HepG2 (cell line): Measurements from ENCODE around the gene MCM3. TPM values are rescaled to one million over a fixed set of nuclear protein-coding genes. Genes with fewer than 3 reads are reported as not detected.

ENCODE experiments used
- ATAC-seq: fragments of 200-7000 bp; cut with Tn5 transposase; 3 replicates; pipeline ENCODE4 v1.9.1; 2020; ENCODE audit warnings: mild to moderate bottlenecking, moderate library complexity
- BruUV-seq: library from RNA; stranded (reverse); fragments of 400-500 nt; replicated peaks from 2 replicates; lab custom pipeline; 2021; lab: Mats Ljungman, UMichigan
- CTCF ChIA-PET: fragments of 300-600 bp; formaldehyde crosslinking; extraction: SDS; loops from one replicate; lab custom pipeline; 2021; ENCODE audit warnings: low total read pairs, inconsistent platforms, low intra/inter-chr PET ratio; lab: Yijun Ruan, JAX
- POLR2A ChIA-PET: fragments of 350-600 bp; sonication (Branson Sonifier 250); formaldehyde crosslinking; loops from one replicate; lab custom pipeline; 2020; ENCODE audit warnings: antibody characterized with exemption, inconsistent platforms; lab: Yijun Ruan, JAX
- DNase-seq: peaks from one replicate; pipeline ENCODE4 v3.0.0-alpha.2; 2015; ENCODE audit warnings: low spot score
- FAIRE-seq: peaks from 3 replicates; lab custom pipeline; 2011; peaks lifted over from hg19 to GRCh38; lab: Jason Lieb, UNC
- H2AFZ ChIP-seq: one replicate; pipeline ENCODE4 v1.6.1; 2011; ENCODE audit warnings: low read length, inconsistent platforms
- H3K27ac ChIP-seq: fragments of 300-600 bp; 3 replicates; pipeline ENCODE4 v1.8.0; 2011; ENCODE audit warnings: mixed run types, mild to moderate bottlenecking, mixed read lengths, low read length, inconsistent platforms; ENCODE audit not compliant: insufficient read depth; ENCODE audit errors: extremely low read length
- H3K27me3 ChIP-seq, 2 experiments: fragments of 200-600 bp in 1 of 2; 2 replicates in 1 of 2; 3 replicates in 1 of 2; pipeline versions ENCODE4 v1.6.0 to v1.8.0; 2011; ENCODE audit warnings: low read length in 2 of 2, mild to moderate bottlenecking in 2 of 2, moderate library complexity in 2 of 2, inconsistent platforms in 1 of 2; ENCODE audit not compliant: insufficient read depth in 2 of 2, control insufficient read depth in 1 of 2
- H3K36me3 ChIP-seq, 2 experiments: fragments of 200-600 bp in 1 of 2; replicated peaks in 1 of 2; 2 replicates in 1 of 2; 3 replicates in 1 of 2; pipeline versions ENCODE4 v1.5.1 to v1.8.0; 2011; ENCODE audit warnings: low read length in 2 of 2, inconsistent platforms in 1 of 2; ENCODE audit not compliant: insufficient read depth in 2 of 2, control insufficient read depth in 1 of 2
- H3K4me1 ChIP-seq: 2 replicates; pipeline ENCODE4 v1.5.1; 2012; ENCODE audit warnings: low read length, inconsistent platforms; ENCODE audit not compliant: insufficient read depth
- H3K4me2 ChIP-seq: 2 replicates; pipeline ENCODE4 v1.6.0; 2011; ENCODE audit warnings: low read depth, low read length, inconsistent platforms
- H3K4me3 ChIP-seq, 3 experiments: fragments of 200-600 bp in 1 of 3; sonication (generic), shearing (Covaris generic) in 1 of 3; replicated peaks in 1 of 3; 2 replicates each; pipeline ENCODE4 v1.5.1; 2011 to 2016; ENCODE audit warnings: low read length in 3 of 3, inconsistent platforms in 2 of 3, low read depth in 2 of 3, mild to moderate bottlenecking in 2 of 3, control low read depth in 1 of 3, mixed read lengths in 1 of 3; ENCODE audit not compliant: insufficient read depth in 1 of 3
- H3K79me2 ChIP-seq: one replicate; pipeline ENCODE4 v1.6.1; 2011; ENCODE audit warnings: low read length, inconsistent platforms; ENCODE audit not compliant: insufficient read depth
- H3K9ac ChIP-seq: 2 replicates; pipeline ENCODE4 v1.6.0; 2011; ENCODE audit warnings: mild to moderate bottlenecking, low read depth, low read length, inconsistent platforms; ENCODE audit not compliant: insufficient read depth
- H3K9me3 ChIP-seq: 2 replicates; pipeline ENCODE4 v1.5.1; 2012; ENCODE audit warnings: mild to moderate bottlenecking, low read length
- H4K20me1 ChIP-seq: 2 replicates; pipeline ENCODE4 v1.6.0; 2011; ENCODE audit warnings: inconsistent platforms, mild to moderate bottlenecking, low read length, moderate library complexity; ENCODE audit not compliant: insufficient read depth
- LCORL ChIP-seq, 2 experiments: fragments of 450-650 bp in 1 of 2; sonication (generic) in 1 of 2; formaldehyde crosslinking in 1 of 2; IDR thresholded peaks; 2 replicates each; pipeline versions ENCODE4 v1.5.0 to v1.6.1; 2017 to 2020; ENCODE audit warnings: antibody characterized with exemption in 1 of 2, missing genetic modification reagents in 1 of 2
- WGBS: methylation state at CpG from one replicate; pipeline ENCODE4 v1.1.6; 2017; ENCODE audit warnings: low lambda C conversion rate; 5-methylcytosine and 5-hydroxymethylcytosine counted together
- in situ Hi-C: cut with HindIII; loops from 2 replicates; pipeline ENCODE4 v1.10.0; 2017; ENCODE audit warnings: low pct_unique_long_range_greater_than_20kb; ENCODE audit not compliant: extremely low pct_ligation_motif_present
- intact Hi-C: fragments of 100-400 bp; cut with micrococcal nuclease; formaldehyde crosslinking; loops from one replicate; pipeline ENCODE4 v1.10.0; 2022; ENCODE audit not compliant: unreplicated experiment
- polyA plus RNA-seq, 8 experiments: library from polyadenylated mRNA; depleted of rRNA in 3 of 8; stranded (reverse) in 7 of 8; unstranded in 1 of 8; fragments of >200 nt; fragmentation: Illumina TruSeq in 4 of 8; extraction: Trizol in 4 of 8; gene quantifications; 2 replicates each; pipeline versions ENCODE4 v1.2.1 to v1.2.3, GENCODE V29; 2011 to 2016; ENCODE audit warnings: low read depth in 4 of 8, missing spikeins in 1 of 8, mixed read lengths in 1 of 8; ENCODE audit not compliant: insufficient read depth in 1 of 8
- total RNA-seq, 5 experiments: library from RNA; depleted of rRNA; stranded (reverse); fragments of >200 nt; fragmentation: Illumina TruSeq; extraction: Trizol; gene quantifications; 2 replicates each; pipeline ENCODE4 v1.2.3, GENCODE V29; 2016; ENCODE audit warnings: low read depth in 1 of 5
- TF ChIP-seq, protein P1 (sequence below): IDR thresholded peaks from 2 replicates; pipeline ENCODE4 v1.6.1; 2012; ENCODE audit warnings: low read length, improper control_type of control experiment

The MCM3 gene
- total and polyA plus RNA-seq, 2 of the 13 experiments (the other 11 are each of a cell fraction or from before 2014, with no cell fraction given), result 164 to 288 TPM

DNA sequence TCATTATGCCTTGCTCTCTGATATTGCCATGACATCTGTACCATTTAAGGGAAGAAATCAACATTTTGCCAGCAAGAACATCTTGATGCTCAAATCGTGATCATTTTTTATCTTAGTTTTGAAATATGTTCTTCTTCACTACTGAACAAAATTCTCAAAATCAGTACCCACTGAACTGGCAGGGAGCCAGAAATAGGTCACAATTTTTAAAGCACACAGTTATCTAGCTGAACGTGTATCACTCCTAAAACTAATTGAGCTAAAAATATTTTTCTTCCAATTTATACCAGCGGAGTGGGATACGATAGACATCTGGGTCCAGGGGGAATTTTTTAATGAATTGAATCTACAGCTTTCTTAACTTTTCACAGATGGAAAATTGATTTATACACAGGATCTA, 51.5 kb downstream of the MCM3 start:
- CTCF ChIA-PET, result interaction anchor here (1.8 to 3.1 kb wide), 2 partner anchors 31 to 70 kb away, joined by 4 to 17 read pairs; no protein-coding TSS in a partner anchor
- Histone ChIP-seq H3K9ac (no peak overlapping the region), H4K20me1 (no peaks in the 10 kb centered on the region), H3K4me1 (peaks cover 10% of the 10 kb centered on the region), H3K9me3 (no peaks in the 10 kb centered on the region), H3K27ac (no peak overlapping the region), H2AFZ (no peak overlapping the region), H3K79me2 (no peaks in the 10 kb centered on the region), H3K4me2 (no peak overlapping the region), H3K4me3 (no peak overlapping the region), H3K36me3 (no peaks in the 10 kb centered on the region), H3K27me3 (peaks cover 0 to 27% of the 10 kb centered on the region in 2 experiments; a peak in 2 of 5 replicates)
- ATAC-seq, result no peak
- intact Hi-C loops (no loop called here), in situ Hi-C loops (loop anchor here (10.0 kb wide), 1 partner anchor 68 kb away; no protein-coding TSS in a partner anchor)
- POLR2A ChIA-PET, result no interaction called here
- peak; percentile 29; the same call in 1 of the 2 replicates for TF ChIP-seq LCORL (IDR thresholded peaks at IDR 0.05)
- TF ChIP-seq LCORL (CRISPR knock-in tag; IDR thresholded peaks at IDR 0.05), result no peak
- TF ChIP-seq, protein P1, sequence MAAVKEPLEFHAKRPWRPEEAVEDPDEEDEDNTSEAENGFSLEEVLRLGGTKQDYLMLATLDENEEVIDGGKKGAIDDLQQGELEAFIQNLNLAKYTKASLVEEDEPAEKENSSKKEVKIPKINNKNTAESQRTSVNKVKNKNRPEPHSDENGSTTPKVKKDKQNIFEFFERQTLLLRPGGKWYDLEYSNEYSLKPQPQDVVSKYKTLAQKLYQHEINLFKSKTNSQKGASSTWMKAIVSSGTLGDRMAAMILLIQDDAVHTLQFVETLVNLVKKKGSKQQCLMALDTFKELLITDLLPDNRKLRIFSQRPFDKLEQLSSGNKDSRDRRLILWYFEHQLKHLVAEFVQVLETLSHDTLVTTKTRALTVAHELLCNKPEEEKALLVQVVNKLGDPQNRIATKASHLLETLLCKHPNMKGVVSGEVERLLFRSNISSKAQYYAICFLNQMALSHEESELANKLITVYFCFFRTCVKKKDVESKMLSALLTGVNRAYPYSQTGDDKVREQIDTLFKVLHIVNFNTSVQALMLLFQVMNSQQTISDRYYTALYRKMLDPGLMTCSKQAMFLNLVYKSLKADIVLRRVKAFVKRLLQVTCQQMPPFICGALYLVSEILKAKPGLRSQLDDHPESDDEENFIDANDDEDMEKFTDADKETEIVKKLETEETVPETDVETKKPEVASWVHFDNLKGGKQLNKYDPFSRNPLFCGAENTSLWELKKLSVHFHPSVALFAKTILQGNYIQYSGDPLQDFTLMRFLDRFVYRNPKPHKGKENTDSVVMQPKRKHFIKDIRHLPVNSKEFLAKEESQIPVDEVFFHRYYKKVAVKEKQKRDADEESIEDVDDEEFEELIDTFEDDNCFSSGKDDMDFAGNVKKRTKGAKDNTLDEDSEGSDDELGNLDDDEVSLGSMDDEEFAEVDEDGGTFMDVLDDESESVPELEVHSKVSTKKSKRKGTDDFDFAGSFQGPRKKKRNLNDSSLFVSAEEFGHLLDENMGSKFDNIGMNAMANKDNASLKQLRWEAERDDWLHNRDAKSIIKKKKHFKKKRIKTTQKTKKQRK, result no peak
- peak; percentile 23 for FAIRE-seq
- 30% methylated on average over 4 of the region's 4 CpGs for WGBS
- no peak for DNase-seq
- BruUV-seq, result no TSS peak
